Measurements from ENCODE around the gene NDUFS6. TPM values are rescaled to one million over a fixed set of nuclear protein-coding genes. Genes with fewer than 3 reads are reported as not detected.

Gene NDUFS6
- total and polyA plus RNA-seq, 4 donors: 12.5 to 98.9 (median 62.0) TPM

GRCh38 chr5:1801967-1802295 is 724 bp downstream of the NDUFS6 start:
- no peak overlapping the region for H3K27ac ChIP-seq (ENCODE audit: low read depth, low read length)
- DNase-seq (ENCODE audit: low read depth in 4 of 6, low spot score in 6 of 6): peak in 1 of 6 donors; percentile 16
- no peaks in the 10 kb centered on the region for H3K27me3 ChIP-seq (ENCODE audit: control insufficient read depth, insufficient read depth, low read length)
- H3K9me3 ChIP-seq (ENCODE audit: control insufficient read depth, insufficient read depth, low read length): no peaks in the 10 kb centered on the region
- peak overlapping the region; percentile 80 for H3K4me3 ChIP-seq (ENCODE audit: low read depth, low read length)
- H3K36me3 ChIP-seq (ENCODE audit: control insufficient read depth, insufficient read depth, low read length): peaks cover 54% of the 10 kb centered on the region
- H3K4me1 ChIP-seq (ENCODE audit: control insufficient read depth, insufficient read depth, low read length): peaks cover 26% of the 10 kb centered on the region
- 0% methylated on average over 4 of the region's 7 CpGs for WGBS (ENCODE audit: insufficient coverage)

- H3K4me1 ChIP-seq (ENCODE audit: control insufficient read depth, insufficient read depth, low read length): peaks cover 18% of the 10 kb centered on the region
- H3K4me3 ChIP-seq (ENCODE audit: low read depth, low read length): no peak overlapping the region
- 100% methylated on average over 1 of the region's 1 CpG for WGBS (ENCODE audit: insufficient coverage)
Observed at GRCh38 chr5:1803192-1803591, 2.0 kb downstream of the NDUFS6 start.

GRCh38 chr5:1804001-1804690 is 2.9 kb downstream of the NDUFS6 start:
- no peak for DNase-seq (ENCODE audit: low read depth in 4 of 6, low spot score in 6 of 6)
- 95% methylated on average over 12 of the region's 15 CpGs for WGBS (ENCODE audit: insufficient coverage)
- Histone ChIP-seq H3K9me3 (ENCODE audit: control insufficient read depth, insufficient read depth, low read length) (no peaks in the 10 kb centered on the region), H3K27me3 (ENCODE audit: control insufficient read depth, insufficient read depth, low read length) (no peaks in the 10 kb centered on the region), H3K4me1 (ENCODE audit: control insufficient read depth, insufficient read depth, low read length) (peaks cover 11% of the 10 kb centered on the region), H3K36me3 (ENCODE audit: control insufficient read depth, insufficient read depth, low read length) (peaks cover 52% of the 10 kb centered on the region), H3K4me3 (ENCODE audit: low read depth, low read length) (no peak overlapping the region), H3K27ac (ENCODE audit: low read depth, low read length) (no peak overlapping the region)

More at GRCh38 chr5:1803192-1803591, 2.0 kb downstream of the NDUFS6 start:
- Histone ChIP-seq H3K27me3 (ENCODE audit: control insufficient read depth, insufficient read depth, low read length) (no peaks in the 10 kb centered on the region), H3K27ac (ENCODE audit: low read depth, low read length) (no peak overlapping the region), H3K9me3 (ENCODE audit: control insufficient read depth, insufficient read depth, low read length) (no peaks in the 10 kb centered on the region), H3K36me3 (ENCODE audit: control insufficient read depth, insufficient read depth, low read length) (peaks cover 52% of the 10 kb centered on the region)
- DNase-seq (ENCODE audit: low read depth in 4 of 6, low spot score in 6 of 6): no peak

GRCh38 chr5:1805326-1805725 is 4.1 kb downstream of the NDUFS6 start:
- no peak for DNase-seq (ENCODE audit: low read depth in 4 of 6, low spot score in 6 of 6)
- Histone ChIP-seq H3K4me3 (ENCODE audit: low read depth, low read length) (no peak overlapping the region), H3K36me3 (ENCODE audit: control insufficient read depth, insufficient read depth, low read length) (peaks cover 64% of the 10 kb centered on the region), H3K27ac (ENCODE audit: low read depth, low read length) (no peak overlapping the region), H3K4me1 (ENCODE audit: control insufficient read depth, insufficient read depth, low read length) (peaks cover 7% of the 10 kb centered on the region), H3K9me3 (ENCODE audit: control insufficient read depth, insufficient read depth, low read length) (no peaks in the 10 kb centered on the region), H3K27me3 (ENCODE audit: control insufficient read depth, insufficient read depth, low read length) (no peaks in the 10 kb centered on the region)
- WGBS (ENCODE audit: insufficient coverage): 94% methylated on average over 3 of the region's 4 CpGs

GRCh38 chr5:1805736-1806135 is 4.5 kb downstream of the NDUFS6 start:
- no peak overlapping the region for H3K27ac ChIP-seq (ENCODE audit: low read depth, low read length)
- H3K4me1 ChIP-seq (ENCODE audit: control insufficient read depth, insufficient read depth, low read length): peaks cover 4% of the 10 kb centered on the region
- no peak for DNase-seq (ENCODE audit: low read depth in 4 of 6, low spot score in 6 of 6)
- H3K36me3 ChIP-seq (ENCODE audit: control insufficient read depth, insufficient read depth, low read length): peaks cover 67% of the 10 kb centered on the region
- no peaks in the 10 kb centered on the region for H3K9me3 ChIP-seq (ENCODE audit: control insufficient read depth, insufficient read depth, low read length)
- no peak overlapping the region for H3K4me3 ChIP-seq (ENCODE audit: low read depth, low read length)
- WGBS (ENCODE audit: insufficient coverage): 91% methylated on average over 8 of the region's 10 CpGs
- H3K27me3 ChIP-seq (ENCODE audit: control insufficient read depth, insufficient read depth, low read length): no peaks in the 10 kb centered on the region

- Histone ChIP-seq H3K27ac (ENCODE audit: low read depth, low read length) (no peak overlapping the region), H3K9me3 (ENCODE audit: control insufficient read depth, insufficient read depth, low read length) (no peaks in the 10 kb centered on the region)
Observed at GRCh38 chr5:1806199-1806598, 5.0 kb downstream of the NDUFS6 start.

GRCh38 chr5:1806974-1807373 is 5.8 kb downstream of the NDUFS6 start:
- DNase-seq (ENCODE audit: low read depth in 4 of 6, low spot score in 6 of 6): no peak
- peaks cover 69% of the 10 kb centered on the region for H3K36me3 ChIP-seq (ENCODE audit: control insufficient read depth, insufficient read depth, low read length)
- H3K4me3 ChIP-seq (ENCODE audit: low read depth, low read length): no peak overlapping the region
- H3K9me3 ChIP-seq (ENCODE audit: control insufficient read depth, insufficient read depth, low read length): no peaks in the 10 kb centered on the region
- no peaks in the 10 kb centered on the region for H3K27me3 ChIP-seq (ENCODE audit: control insufficient read depth, insufficient read depth, low read length)
- H3K4me1 ChIP-seq (ENCODE audit: control insufficient read depth, insufficient read depth, low read length): no peaks in the 10 kb centered on the region
- H3K27ac ChIP-seq (ENCODE audit: low read depth, low read length): no peak overlapping the region
- WGBS (ENCODE audit: insufficient coverage): 93% methylated on average over 15 of the region's 16 CpGs

More at GRCh38 chr5:1806199-1806598, 5.0 kb downstream of the NDUFS6 start:
- Histone ChIP-seq H3K4me1 (ENCODE audit: control insufficient read depth, insufficient read depth, low read length) (peaks cover 4% of the 10 kb centered on the region), H3K27me3 (ENCODE audit: control insufficient read depth, insufficient read depth, low read length) (no peaks in the 10 kb centered on the region), H3K36me3 (ENCODE audit: control insufficient read depth, insufficient read depth, low read length) (peaks cover 69% of the 10 kb centered on the region), H3K4me3 (ENCODE audit: low read depth, low read length) (no peak overlapping the region)
- 95% methylated on average over 12 of the region's 15 CpGs for WGBS (ENCODE audit: insufficient coverage)
- no peak for DNase-seq (ENCODE audit: low read depth in 4 of 6, low spot score in 6 of 6)

- no peak for DNase-seq (ENCODE audit: low read depth in 4 of 6, low spot score in 6 of 6)
- H3K4me3 ChIP-seq (ENCODE audit: low read depth, low read length): no peak overlapping the region
- H3K27ac ChIP-seq (ENCODE audit: low read depth, low read length): no peak overlapping the region
- no peaks in the 10 kb centered on the region for H3K4me1 ChIP-seq (ENCODE audit: control insufficient read depth, insufficient read depth, low read length)
- H3K27me3 ChIP-seq (ENCODE audit: control insufficient read depth, insufficient read depth, low read length): no peaks in the 10 kb centered on the region
- WGBS (ENCODE audit: insufficient coverage): 95% methylated on average over 19 of the region's 20 CpGs
- peaks cover 74% of the 10 kb centered on the region for H3K36me3 ChIP-seq (ENCODE audit: control insufficient read depth, insufficient read depth, low read length)
- H3K9me3 ChIP-seq (ENCODE audit: control insufficient read depth, insufficient read depth, low read length): no peaks in the 10 kb centered on the region
Observed at GRCh38 chr5:1807451-1808185, 6.4 kb downstream of the NDUFS6 start.

GRCh38 chr5:1808439-1808838 is 7.2 kb downstream of the NDUFS6 start:
- H3K36me3 ChIP-seq (ENCODE audit: control insufficient read depth, insufficient read depth, low read length): peaks cover 72% of the 10 kb centered on the region
- DNase-seq (ENCODE audit: low read depth in 4 of 6, low spot score in 6 of 6): no peak
- WGBS (ENCODE audit: insufficient coverage): no CpG with 5 or more reads among the region's 3 CpGs
- H3K4me1 ChIP-seq (ENCODE audit: control insufficient read depth, insufficient read depth, low read length): no peaks in the 10 kb centered on the region
- no peak overlapping the region for H3K27ac ChIP-seq (ENCODE audit: low read depth, low read length)
- no peaks in the 10 kb centered on the region for H3K9me3 ChIP-seq (ENCODE audit: control insufficient read depth, insufficient read depth, low read length)
- no peaks in the 10 kb centered on the region for H3K27me3 ChIP-seq (ENCODE audit: control insufficient read depth, insufficient read depth, low read length)
- H3K4me3 ChIP-seq (ENCODE audit: low read depth, low read length): no peak overlapping the region
